Measurements from ENCODE around the gene FRG2. TPM values are rescaled to one million over a fixed set of nuclear protein-coding genes. Genes with fewer than 3 reads are reported as not detected.
"Not testable (repeated sequence)": the region's sequence is repeated elsewhere in the genome, so short reads cannot be mapped to it uniquely, and the experiment has no call there.

FRG2 gene
- total RNA-seq, 1 donor from 2014 or later = not detected

- Mint-ChIP-seq H3K27me3 (ENCODE audit: insufficient read depth, low read depth) (peaks cover 9% of the 10 kb centered on the region), H3K4me3 (no peak overlapping the region), H3K4me1 (no peaks in the 10 kb centered on the region), H3K9me3 (peaks cover 41% of the 10 kb centered on the region), H3K27ac (no peak overlapping the region), H3K36me3 (no peaks in the 10 kb centered on the region)
- peak; percentile 71 for TF ChIP-seq EZH2 (IDR thresholded peaks at IDR 0.05)
- no peak for TF ChIP-seq CTCF (IDR thresholded peaks at IDR 0.05)
- TF ChIP-seq EZH2phosphoT487 (IDR thresholded peaks at IDR 0.05) = no peak
- no peaks in the 10 kb centered on the region for H3K4me1 ChIP-seq
- no peak overlapping the region for H3K27ac ChIP-seq
- H3K4me2 ChIP-seq = peak overlapping the region; percentile 72
- H3K27me3 ChIP-seq = peaks cover 73% of the 10 kb centered on the region
- H3K36me3 ChIP-seq = no peaks in the 10 kb centered on the region
- DNase-seq (ENCODE audit: low spot score) = peak; percentile 83
- H3K79me2 ChIP-seq (ENCODE audit: low read depth) = no peaks in the 10 kb centered on the region
- H3F3A ChIP-seq (ENCODE audit: low read depth) = no peaks in the 10 kb centered on the region
- no peaks in the 10 kb centered on the region for H4K20me1 ChIP-seq (ENCODE audit: low read depth)
- no peak overlapping the region for H2AFZ ChIP-seq (replicated peaks)
- peak overlapping the region; percentile 26 for H3K4me3 ChIP-seq
- H3K9ac ChIP-seq = no peak overlapping the region
- no peaks in the 10 kb centered on the region for H3K9me3 ChIP-seq (ENCODE audit: low read depth)
Observed at GRCh38 chr4:190020790-190021717, 6.0 kb downstream of the FRG2 start.

GRCh38 chr4:190019859-190020463 lies 7.1 kb downstream of the FRG2 start:
- not testable (repeated sequence) for DNase-seq (ENCODE audit: low spot score); H3K4me1 ChIP-seq; H3K27ac Mint-ChIP-seq; H3K27me3 Mint-ChIP-seq (ENCODE audit: insufficient read depth, low read depth); H3K36me3 Mint-ChIP-seq; H3K4me3 Mint-ChIP-seq; H3K79me2 ChIP-seq (ENCODE audit: low read depth); H3K4me3 ChIP-seq; H3K9me3 ChIP-seq (ENCODE audit: low read depth); H3F3A ChIP-seq (ENCODE audit: low read depth); H3K9ac ChIP-seq; H3K27ac ChIP-seq; H4K20me1 ChIP-seq (ENCODE audit: low read depth); H3K4me2 ChIP-seq; H3K36me3 ChIP-seq; H2AFZ ChIP-seq (replicated peaks); H3K4me1 Mint-ChIP-seq
- H3K27me3 ChIP-seq = peaks cover 80% of the 10 kb centered on the region
- peak; percentile 36 for TF ChIP-seq EZH2phosphoT487 (IDR thresholded peaks at IDR 0.05)
- peak; percentile 67 for TF ChIP-seq EZH2 (IDR thresholded peaks at IDR 0.05)
- peaks cover 47% of the 10 kb centered on the region for H3K9me3 Mint-ChIP-seq

- H3K36me3 Mint-ChIP-seq = no peaks in the 10 kb centered on the region
- H3K4me3 ChIP-seq = peak overlapping the region; percentile 9
- H3K79me2 ChIP-seq (ENCODE audit: low read depth) = no peaks in the 10 kb centered on the region
- H3K9me3 ChIP-seq (ENCODE audit: low read depth) = no peaks in the 10 kb centered on the region
- H3K27me3 Mint-ChIP-seq (ENCODE audit: insufficient read depth, low read depth) = peaks cover 9% of the 10 kb centered on the region
- no peaks in the 10 kb centered on the region for H3K36me3 ChIP-seq
- TF ChIP-seq EZH2 (IDR thresholded peaks at IDR 0.05) (peak; percentile 68), EZH2phosphoT487 (IDR thresholded peaks at IDR 0.05) (peak; percentile 78), CTCF (IDR thresholded peaks at IDR 0.05) (no peak)
- H3K9me3 Mint-ChIP-seq = peaks cover 51% of the 10 kb centered on the region
- no peaks in the 10 kb centered on the region for H4K20me1 ChIP-seq (ENCODE audit: low read depth)
- H3K9ac ChIP-seq = no peak overlapping the region
- H3K27me3 ChIP-seq = peaks cover 87% of the 10 kb centered on the region
- H3F3A ChIP-seq (ENCODE audit: low read depth) = no peaks in the 10 kb centered on the region
- no peaks in the 10 kb centered on the region for H3K4me1 Mint-ChIP-seq
- H3K4me2 ChIP-seq = peak overlapping the region; percentile 35
- no peak overlapping the region for H3K27ac Mint-ChIP-seq
- H2AFZ ChIP-seq (replicated peaks) = no peak overlapping the region
- DNase-seq (ENCODE audit: low spot score) = peak; percentile 46
- H3K4me3 Mint-ChIP-seq = no peak overlapping the region
- no peak overlapping the region for H3K27ac ChIP-seq
- no peaks in the 10 kb centered on the region for H3K4me1 ChIP-seq
Observed at GRCh38 chr4:190019023-190019858, 7.8 kb downstream of the FRG2 start.
